ENCODE results near the gene HTT-AS. TPM values are rescaled to one million over a fixed set of nuclear protein-coding genes. Genes with fewer than 3 reads are reported as not detected.

The HTT-AS gene
- total and polyA plus RNA-seq, 2 of the 8 experiments (the other 6 are each of a cell fraction or from before 2014, with no cell fraction given) = not detected

GRCh38 chr4:3036131-3036952 lies 38.0 kb downstream of the HTT-AS start:
- H3K27ac ChIP-seq (ENCODE audit: low read depth, low read length) = no peak overlapping the region
- no peaks in the 10 kb centered on the region for H3K79me2 ChIP-seq (ENCODE audit: control insufficient read depth in 1 of 2, insufficient read depth in 2 of 2, low read length in 2 of 2)
- DNase-seq (ENCODE audit: low read depth in 1 of 2, low spot score in 2 of 2) (no peak), FAIRE-seq (no peak)
- H3K4me1 ChIP-seq (replicated peaks in 1 of 4; ENCODE audit: control insufficient read depth in 3 of 4, insufficient read depth in 4 of 4, low read length in 3 of 4) = no peaks in the 10 kb centered on the region
- H2AFZ ChIP-seq (ENCODE audit: low read length) = no peak overlapping the region; the same call in 1 of the 2 replicates
- no peak overlapping the region for H2BK120ac ChIP-seq (replicated peaks; ENCODE audit: low read depth, low read length)
- no peak overlapping the region for H3K4ac ChIP-seq (replicated peaks; ENCODE audit: insufficient read length, low read depth, low read length)
- no peak overlapping the region; the same call in 1 of the 2 replicates for H4K8ac ChIP-seq (ENCODE audit: extremely low read depth, insufficient read depth, low read length)
- H3K4me3 ChIP-seq (ENCODE audit: extremely low read depth in 1 of 4, insufficient read depth in 2 of 4, low read depth in 3 of 4, low read length in 4 of 4) = no peak overlapping the region
- no peak overlapping the region for H2AK5ac ChIP-seq (ENCODE audit: low read depth, low read length)
- no peaks in the 10 kb centered on the region for H3K23me2 ChIP-seq (ENCODE audit: low read depth, low read length)
- ChIA-PET POLR2A (ENCODE audit: partially characterized antibody) (interaction anchor here (0.7 to 1.2 kb wide), 2 partner anchors 12 to 88 kb away, joined by 3 read pairs; no protein-coding TSS in a partner anchor), CTCF (ENCODE audit: partially characterized antibody) (interaction anchor here (0.7 to 12.5 kb wide), 17 partner anchors 11 to 943 kb away, joined by 3 to 89 read pairs (median 5); no protein-coding TSS in a partner anchor)
- no peak overlapping the region for H2BK15ac ChIP-seq (ENCODE audit: low read length)
- no peak overlapping the region for H3K56ac ChIP-seq (replicated peaks; ENCODE audit: insufficient read length, low read depth, low read length)
- WGBS, 2 experiments (ENCODE audit: extremely low coverage in 1 of 2, insufficient coverage in 1 of 2, insufficient read length in 1 of 2, insufficient replicate concordance in 2 of 2, low coverage in 1 of 2, low lambda C conversion rate in 2 of 2, missing lambda C conversion rate in 1 of 2) = 85% methylated on average over 21 of the region's 21 CpGs; no CpG with 5 or more reads in 1 of the 2 experiments
- no peak overlapping the region for H4K91ac ChIP-seq (replicated peaks; ENCODE audit: insufficient read length, low read length)
- H3K9ac ChIP-seq (replicated peaks in 1 of 4; ENCODE audit: extremely low read depth in 1 of 4, low read depth in 3 of 4, low read length in 3 of 4) = no peak overlapping the region
- no peak overlapping the region for H3K14ac ChIP-seq (ENCODE audit: insufficient read length)
- no peak overlapping the region for H3K23ac ChIP-seq (ENCODE audit: insufficient read length)
- H2BK20ac ChIP-seq (ENCODE audit: low read length) = no peak overlapping the region
- H2BK12ac ChIP-seq (ENCODE audit: low read depth, low read length) = no peak overlapping the region
- H4K20me1 ChIP-seq (replicated peaks in 1 of 2; ENCODE audit: control insufficient read depth in 1 of 2, insufficient read depth in 2 of 2, low read length in 2 of 2) = no peaks in the 10 kb centered on the region
- no peaks in the 10 kb centered on the region for H3K36me3 ChIP-seq (ENCODE audit: control insufficient read depth in 2 of 4, insufficient read depth in 4 of 4, low read length in 3 of 4)
- H3K79me1 ChIP-seq (ENCODE audit: low read depth, low read length) = no peaks in the 10 kb centered on the region
- H3K4me2 ChIP-seq (ENCODE audit: insufficient read depth in 1 of 2, low read depth in 2 of 2, low read length in 2 of 2) = no peak overlapping the region
- peaks cover 0 to 2% (median 0%) of the 10 kb centered on the region in 4 experiments; a peak in 2 of 7 replicates for H3K27me3 ChIP-seq (replicated peaks in 1 of 4; ENCODE audit: control insufficient read depth in 3 of 4, extremely low read depth in 1 of 4, insufficient read depth in 3 of 4, low read length in 3 of 4)
- H4K5ac ChIP-seq (ENCODE audit: insufficient read length, low read depth, low read length) = no peak overlapping the region
- no peak overlapping the region for H3K18ac ChIP-seq (ENCODE audit: extremely low read depth, low read length)
- H2BK5ac ChIP-seq (ENCODE audit: low read depth, low read length) = no peak overlapping the region
- no peaks in the 10 kb centered on the region for H3K9me3 ChIP-seq (ENCODE audit: insufficient read depth in 2 of 2, low read depth in 1 of 2, low read length in 1 of 2)
- no peak for TF ChIP-seq RBBP5 (IDR thresholded peaks at IDR 0.05; ENCODE audit: borderline replicate concordance, low read depth, low read length)
- no peak for TF ChIP-seq TAF7 (optimal IDR thresholded peaks at IDR 0.05; ENCODE audit: borderline replicate concordance, low read depth, low read length)
- no peak for TF ChIP-seq RAD21 (IDR thresholded peaks at IDR 0.05 in 1 of 2, conservative IDR thresholded peaks at IDR 0.05 in 1 of 2; ENCODE audit: low read depth in 2 of 2, low read length in 2 of 2)
- no peak for TF ChIP-seq TCF12 (IDR thresholded peaks at IDR 0.05; ENCODE audit: low read depth, low read length)
- TF ChIP-seq YY1 (IDR thresholded peaks at IDR 0.05; ENCODE audit: low read depth, low read length) = no peak
- TF ChIP-seq POLR2A (IDR thresholded peaks at IDR 0.05; ENCODE audit: control extremely low read depth in 1 of 2, low read depth in 2 of 2, low read length in 2 of 2) = no peak
- TF ChIP-seq JUN (IDR thresholded peaks at IDR 0.05; ENCODE audit: low read depth, low read length) = no peak
- TF ChIP-seq CHD2 (IDR thresholded peaks at IDR 0.05; ENCODE audit: low read length) = no peak
- no peak for TF ChIP-seq ZNF274 (IDR thresholded peaks at IDR 0.05; ENCODE audit: borderline replicate concordance, extremely low read depth, low read length)
- no peak for TF ChIP-seq CTBP2 (IDR thresholded peaks at IDR 0.05; ENCODE audit: borderline replicate concordance, insufficient read depth, insufficient read length, low read length)
- TF ChIP-seq SP4 (IDR thresholded peaks at IDR 0.05; ENCODE audit: low read length) = no peak
- TF ChIP-seq TBP (IDR thresholded peaks at IDR 0.05; ENCODE audit: low read depth, low read length) = no peak
- TF ChIP-seq SAP30 (IDR thresholded peaks at IDR 0.05; ENCODE audit: insufficient read depth, insufficient replicate concordance, low read length) = no peak
